GM13977 (cell line): Measurements from ENCODE around the gene TP53I11.

Experiments
- DNase-seq: peaks from one replicate; pipeline ENCODE4 v3.0.0; 2012; ENCODE audit warnings: low spot score
- CTCF ChIP-seq: IDR thresholded peaks from 2 replicates; pipeline ENCODE4 v1.5.1; 2012; ENCODE audit warnings: mild to moderate bottlenecking, control low read depth; ENCODE audit not compliant: insufficient read depth; ENCODE audit errors: extremely low read depth, missing control alignments
- in situ Hi-C: fragments of 300-500 bp; cut with MboI; formaldehyde crosslinking; loops from one replicate; pipeline ENCODE4 v1.12.0; 2022; ENCODE audit warnings: low sequenced_read_pairs, low pct_unique_long_range_greater_than_20kb, mixed read lengths, inconsistent platforms; ENCODE audit not compliant: unreplicated experiment

The TP53I11 gene

GRCh38 chr11:44930588-44931302 is 19.9 kb downstream of the TP53I11 start:
- in situ Hi-C loops = loop anchor here (25.0 kb wide), 1 partner anchor 382 kb away; no protein-coding TSS in a partner anchor
- DNase-seq = no peak
- no peak for TF ChIP-seq CTCF

DNA sequence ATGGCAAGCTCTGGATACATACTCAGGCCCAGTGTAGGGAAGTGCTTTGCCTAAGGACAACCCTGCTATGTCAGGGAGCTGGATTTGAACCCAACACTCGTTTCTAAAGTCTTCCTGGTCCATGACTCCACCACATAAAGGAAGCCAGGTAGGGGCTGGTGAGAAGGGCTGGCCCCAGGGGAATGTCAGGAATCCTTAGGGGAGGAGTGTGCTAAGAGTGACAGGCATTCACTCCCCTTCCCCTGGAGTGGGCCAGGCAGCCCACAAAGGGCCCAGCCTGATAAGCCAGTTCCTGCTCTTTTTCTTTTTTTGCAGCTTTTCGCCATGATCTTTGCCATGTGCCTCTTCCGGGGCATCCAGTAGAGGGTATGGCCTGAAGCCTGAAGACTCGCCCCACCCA is 21.9 kb downstream of the TP53I11 start:
- TF ChIP-seq CTCF = no peak
- in situ Hi-C loops = loop anchor here (25.0 kb wide), 1 partner anchor 383 kb away; no protein-coding TSS in a partner anchor
- DNase-seq = no peak

DNA sequence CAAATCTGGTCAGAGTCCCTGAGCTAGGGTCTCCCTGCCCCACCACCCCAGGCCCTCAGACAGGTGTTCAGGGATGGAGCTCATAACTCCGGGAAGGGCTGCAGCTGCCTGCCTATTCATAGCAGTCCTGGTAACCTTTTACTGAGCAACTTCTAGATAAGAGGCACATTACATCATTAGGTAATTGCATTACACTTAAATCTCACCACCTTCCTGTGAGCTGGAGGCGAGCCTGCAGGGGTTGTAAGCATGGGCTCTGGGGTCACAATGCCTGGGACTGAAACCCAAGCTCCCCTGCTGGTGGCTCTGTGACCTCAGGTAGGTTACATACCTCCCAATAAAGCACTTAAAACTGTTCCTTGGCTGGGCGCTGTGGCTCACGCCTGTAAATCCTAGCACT is 22.5 kb downstream of the TP53I11 start:
- in situ Hi-C loops = loop anchor here (25.0 kb wide), 1 partner anchor 384 kb away; no protein-coding TSS in a partner anchor
- no peak for DNase-seq
- TF ChIP-seq CTCF = no peak

- peak; percentile 95 for TF ChIP-seq CTCF
- DNase-seq = peak; percentile 73
- in situ Hi-C loops = loop anchor here (25.0 kb wide), 1 partner anchor 385 kb away; no protein-coding TSS in a partner anchor
Measured at GRCh38 chr11:44927174-44927661, 23.5 kb downstream of the TP53I11 start.

- no peak for TF ChIP-seq CTCF
- no peak for DNase-seq
- in situ Hi-C loops = loop anchor here (25.0 kb wide), 1 partner anchor 386 kb away; no protein-coding TSS in a partner anchor
Measured at GRCh38 chr11:44926036-44926435, 24.6 kb downstream of the TP53I11 start.

DNA sequence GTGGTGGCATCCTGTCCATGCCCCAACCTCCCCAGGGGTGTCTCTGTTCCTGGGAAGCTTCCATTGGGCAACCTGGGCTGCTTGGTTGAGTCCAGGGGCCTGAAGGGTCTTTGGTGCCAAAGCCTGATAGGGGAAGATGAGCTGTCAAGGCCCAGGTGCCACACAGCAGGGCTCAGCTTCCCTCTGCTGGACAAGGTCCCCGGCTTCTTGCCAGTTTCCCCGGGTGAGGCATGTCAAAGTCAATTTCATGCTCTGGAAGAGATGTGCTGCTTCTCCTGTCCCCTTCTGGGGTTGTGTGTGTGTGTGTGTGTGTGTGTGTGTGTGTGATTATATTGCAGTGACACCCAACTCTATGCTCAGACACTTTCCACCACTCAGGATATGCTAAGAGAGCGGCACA is 26.9 kb downstream of the TP53I11 start:
- no peak for DNase-seq
- no peak for TF ChIP-seq CTCF
- in situ Hi-C loops = no loop called here
